ENCODE measurements around the gene GPC5. TPM values are rescaled to one million over a fixed set of nuclear protein-coding genes. Genes with fewer than 3 reads are reported as not detected.

The GPC5 gene
- total RNA-seq, 4 donors from 2014 or later = 0.74 to 1.1 TPM; not detected in 2

GRCh38 chr13:91809161-91809560 lies 410.7 kb downstream of the GPC5 start:
- no peak for TF ChIP-seq CTCF (IDR thresholded peaks at IDR 0.05)

GRCh38 chr13:91813253-91813652 lies 414.8 kb downstream of the GPC5 start:
- DNase-seq (ENCODE audit: low spot score) (no peak), ATAC-seq (ENCODE audit: low FRiP score) (no peak)
- TF ChIP-seq CTCF (IDR thresholded peaks at IDR 0.05) = no peak

More at GRCh38 chr13:91809161-91809560, 410.7 kb downstream of the GPC5 start:
- ATAC-seq (ENCODE audit: low FRiP score) (no peak), DNase-seq (ENCODE audit: low spot score) (no peak)

GRCh38 chr13:91816263-91816807 lies 417.9 kb downstream of the GPC5 start:
- DNase-seq (ENCODE audit: low spot score) = no peak
- no peak for ATAC-seq (ENCODE audit: low FRiP score)
- TF ChIP-seq CTCF (IDR thresholded peaks at IDR 0.05) = no peak

- ATAC-seq (ENCODE audit: low FRiP score) (no peak), DNase-seq (ENCODE audit: low spot score) (no peak)
- TF ChIP-seq CTCF (IDR thresholded peaks at IDR 0.05) = no peak
These were observed 418.8 kb downstream of the GPC5 start for GRCh38 chr13:91817250-91817649.

- ATAC-seq (ENCODE audit: low FRiP score) = no peak
- no peak for DNase-seq (ENCODE audit: low spot score)
- TF ChIP-seq CTCF (IDR thresholded peaks at IDR 0.05) = no peak
These were observed 426.0 kb downstream of the GPC5 start for GRCh38 chr13:91824416-91824815.

- no peak for DNase-seq (ENCODE audit: low spot score)
- TF ChIP-seq CTCF (IDR thresholded peaks at IDR 0.05) = no peak
These were observed 427.1 kb downstream of the GPC5 start for GRCh38 chr13:91825516-91825915.

GRCh38 chr13:91836553-91836952 lies 438.1 kb downstream of the GPC5 start:
- ATAC-seq (ENCODE audit: low FRiP score) = no peak
- TF ChIP-seq CTCF (IDR thresholded peaks at IDR 0.05) = no peak
- no peak for DNase-seq (ENCODE audit: low spot score)

More at GRCh38 chr13:91825516-91825915, 427.1 kb downstream of the GPC5 start:
- ATAC-seq (ENCODE audit: low FRiP score) = no peak
